Activated CD4-positive, alpha-beta T cell treated with anti-CD3 and anti-CD28 coated beads, Interleukin-2, amount 50 U/mL, for 24 hours (primary cell): Measurements from ENCODE around the gene CNTLN.
"Not testable (repeated sequence)": the region's sequence is repeated elsewhere in the genome, so short reads cannot be mapped to it uniquely, and the experiment has no call there.

Experiments
- DNase-seq, 2 donors: peaks; one replicate each; pipeline ENCODE4 v3.0.0-alpha.2; 2020; ENCODE audit warnings: low read depth in 1 of 2, low spot score in 1 of 2

CNTLN gene

GRCh38 chr9:17291766-17292165, 156.9 kb downstream of the CNTLN start:
- DNase-seq: no peak

DNA sequence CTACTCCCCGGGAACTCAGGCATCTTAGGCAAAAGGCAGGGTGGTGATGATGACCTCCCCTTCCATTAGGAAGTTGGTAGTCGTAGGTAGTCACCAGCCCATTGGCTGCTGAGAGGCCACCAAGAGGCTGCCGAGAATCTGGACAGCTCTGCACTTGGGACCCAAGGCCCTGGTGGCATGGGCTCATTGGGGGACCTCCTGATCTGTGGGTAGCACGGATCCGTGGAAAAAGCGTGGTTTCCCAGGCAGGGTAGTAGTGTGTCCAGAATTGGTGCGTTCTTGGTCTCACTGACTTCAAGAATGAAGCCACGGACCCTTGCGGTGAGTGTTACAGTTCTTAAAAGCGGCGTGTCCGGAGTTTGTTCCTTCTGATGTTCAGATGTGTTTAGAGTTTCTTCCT, 158.8 kb downstream of the CNTLN start:
- DNase-seq: no peak

DNA sequence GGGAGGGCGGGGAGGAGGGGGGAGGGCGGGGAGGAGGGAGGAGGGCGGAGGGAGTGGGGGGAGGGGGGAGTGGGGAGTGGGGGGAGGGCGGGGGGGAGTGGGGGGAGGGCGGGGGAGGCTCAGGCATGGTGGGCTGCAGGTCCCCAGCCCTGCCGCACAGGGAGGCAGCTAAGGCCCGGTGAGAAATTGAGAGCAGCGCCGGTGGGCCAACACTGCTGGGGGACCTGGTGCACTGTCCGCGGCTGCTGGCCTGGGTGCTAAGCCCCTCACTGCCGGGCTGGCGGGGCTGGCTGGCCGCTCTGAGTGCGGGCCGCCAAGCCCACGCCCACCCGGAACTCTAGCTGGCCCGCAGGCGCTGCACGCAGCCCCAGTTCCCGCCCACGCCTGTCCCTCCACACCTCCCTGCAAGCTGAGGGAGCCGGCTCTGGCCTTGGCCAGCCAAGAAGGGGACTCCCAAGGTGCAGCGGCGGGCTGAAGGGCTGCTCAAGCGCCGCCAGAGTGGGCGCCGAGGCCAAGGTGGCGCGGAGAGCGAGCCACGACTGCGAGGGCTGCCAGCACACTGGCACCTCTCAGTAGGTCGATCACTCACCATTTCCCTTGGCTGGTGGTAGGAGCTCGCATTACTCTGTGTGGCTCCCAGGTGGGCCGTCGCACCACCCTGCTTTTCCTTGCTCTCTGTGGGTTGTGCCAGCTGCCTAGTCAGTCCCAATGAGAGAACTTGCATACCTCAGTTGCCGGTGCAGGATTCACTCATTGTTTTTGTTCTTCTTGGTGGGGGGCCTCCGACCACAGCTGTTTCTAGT, 160.2 kb downstream of the CNTLN start:
- DNase-seq: no peak

DNA sequence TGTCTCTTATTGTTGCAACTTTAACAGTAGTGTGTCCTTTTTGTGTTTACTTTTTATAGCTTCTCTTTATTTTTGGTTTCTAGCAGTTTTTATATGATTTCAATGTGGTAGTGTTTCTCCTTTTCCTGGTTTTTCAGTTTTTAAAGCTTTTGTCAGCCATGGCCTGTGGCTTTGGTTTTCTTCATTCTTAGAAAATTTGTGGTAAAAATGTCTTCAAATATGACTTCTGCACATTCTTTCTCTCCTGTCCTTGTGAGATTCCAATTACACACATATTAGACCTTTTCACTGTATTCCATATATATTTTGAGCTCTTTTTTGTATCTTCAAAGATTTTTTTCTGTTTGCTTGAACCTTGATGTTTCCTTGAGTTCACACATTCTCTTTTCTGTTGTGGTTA, 180.5 kb downstream of the CNTLN start:
- no peak for DNase-seq

DNA sequence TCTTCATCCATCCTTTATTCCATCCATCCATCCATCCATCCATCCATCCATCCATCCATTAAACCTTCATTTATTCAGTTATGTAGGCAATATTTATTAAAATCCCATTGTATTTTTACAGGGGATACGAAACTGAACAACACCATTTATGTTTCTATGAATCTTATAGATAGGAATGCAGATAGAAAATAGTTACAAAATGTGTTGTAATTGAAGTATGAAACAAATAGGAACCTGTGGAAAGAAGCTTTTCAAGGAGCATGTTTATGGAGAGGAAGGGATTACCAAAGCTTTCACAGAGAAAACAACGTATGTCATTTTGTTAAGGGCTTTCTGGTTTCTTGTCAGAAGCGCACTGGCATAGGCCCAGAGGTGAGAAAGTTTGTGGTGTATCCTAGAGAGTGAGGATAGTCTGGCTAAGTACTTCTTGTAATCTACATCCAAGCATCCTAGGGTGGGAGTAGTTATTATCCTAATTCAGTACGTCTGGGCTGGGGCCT, 184.0 kb downstream of the CNTLN start:
- no peak for DNase-seq

DNA sequence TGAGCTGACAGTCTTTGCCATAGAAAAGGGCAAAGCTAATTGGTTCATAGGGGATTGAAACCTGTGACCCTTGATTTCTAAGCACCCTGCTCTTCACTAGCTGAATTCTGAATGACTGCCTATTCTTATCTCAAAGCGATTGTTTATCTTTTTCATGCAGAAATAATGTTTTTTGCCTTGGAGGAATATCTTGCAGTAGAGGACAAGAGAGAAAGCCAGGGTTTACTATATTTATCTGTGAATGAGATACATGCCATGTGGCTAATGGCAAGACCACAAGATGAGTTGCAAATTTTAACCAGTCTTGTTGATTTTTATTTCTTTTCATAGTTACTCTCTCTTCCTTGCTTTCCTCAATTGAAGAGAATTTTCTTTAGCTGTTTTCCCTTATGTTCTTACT, 185.0 kb downstream of the CNTLN start:
- no peak for DNase-seq

- no peak for DNase-seq
Measured at GRCh38 chr9:17322882-17323864, 188.3 kb downstream of the CNTLN start.

- no peak for DNase-seq
Measured at GRCh38 chr9:17328331-17328730, 193.5 kb downstream of the CNTLN start.

DNA sequence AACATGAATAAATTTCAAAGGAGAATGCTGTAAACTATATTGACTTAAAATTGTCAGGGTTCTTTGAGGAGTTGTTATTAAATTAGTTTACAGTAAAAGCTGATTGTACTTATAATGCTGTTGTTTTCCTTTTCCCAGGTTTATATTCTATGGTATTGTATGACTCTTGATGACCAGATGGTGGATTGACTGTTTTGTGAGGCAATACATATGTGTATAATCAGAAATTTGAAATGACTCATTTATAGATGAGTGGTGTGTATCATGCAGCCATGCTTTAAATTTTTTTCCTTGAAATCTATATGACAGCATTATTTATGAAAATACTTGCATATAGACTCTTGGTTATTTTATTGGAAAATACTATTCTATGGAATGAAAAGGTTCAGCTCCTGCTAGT, 195.3 kb downstream of the CNTLN start:
- no peak for DNase-seq

- no peak for DNase-seq
Measured at GRCh38 chr9:17332115-17332514, 197.3 kb downstream of the CNTLN start.

DNA sequence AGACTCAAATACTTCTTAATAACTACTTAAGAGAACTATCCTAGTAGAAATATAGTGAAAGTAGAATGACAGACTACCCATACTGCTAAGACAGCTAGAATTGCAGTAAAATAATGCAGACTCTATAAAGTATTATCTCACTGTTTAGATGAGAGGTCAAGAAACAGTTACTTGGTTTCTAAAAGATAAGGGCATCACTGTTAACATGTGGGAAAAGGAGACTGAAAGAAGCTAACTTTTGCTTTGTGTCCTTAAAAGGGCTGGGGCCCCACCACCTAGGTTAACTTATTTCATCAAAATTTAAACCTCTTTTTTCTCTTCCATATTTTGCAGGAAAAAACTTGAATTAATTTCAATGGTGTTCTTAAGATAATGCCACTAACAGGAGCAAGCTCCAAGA, 204.3 kb downstream of the CNTLN start:
- DNase-seq: no peak

DNA sequence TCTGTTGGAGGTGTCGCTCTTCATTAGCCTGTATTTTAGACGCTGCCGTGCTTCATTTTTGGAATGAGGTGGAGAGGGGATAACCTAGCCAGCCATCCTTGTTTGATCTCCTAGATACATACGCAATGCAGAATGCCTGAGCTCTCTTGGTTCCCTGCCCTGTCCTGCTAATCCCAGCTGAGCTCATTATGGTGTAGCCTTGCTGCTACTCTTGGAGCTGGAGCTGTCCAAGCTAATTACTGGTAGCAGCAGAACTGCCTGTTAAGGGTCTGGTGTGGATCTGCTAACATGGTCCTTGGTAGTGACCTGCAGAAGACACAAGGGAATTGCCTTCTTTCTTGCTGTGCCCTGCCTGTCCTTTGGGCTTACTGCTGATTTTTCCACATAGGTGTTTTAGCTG, 207.9 kb downstream of the CNTLN start:
- DNase-seq: no peak

DNA sequence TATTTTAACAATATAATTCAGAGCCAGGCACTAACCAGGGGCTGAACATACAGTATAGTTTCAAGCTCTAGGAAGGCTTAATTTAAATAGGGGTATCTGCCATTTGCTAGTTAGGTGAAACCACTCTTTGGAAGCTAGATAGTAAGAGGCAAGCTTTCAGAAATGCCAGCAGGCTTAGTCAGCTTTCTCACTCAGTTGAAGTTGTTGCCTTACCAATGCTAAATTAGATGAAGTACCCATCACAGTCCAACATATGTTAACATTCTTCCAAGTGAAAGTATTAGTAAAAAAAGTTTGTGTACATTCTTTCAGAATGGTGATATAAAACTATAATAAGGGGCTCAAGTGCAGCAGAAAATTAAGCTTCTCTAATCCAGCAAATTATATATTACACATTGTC, 215.0 kb downstream of the CNTLN start:
- DNase-seq: no peak

DNA sequence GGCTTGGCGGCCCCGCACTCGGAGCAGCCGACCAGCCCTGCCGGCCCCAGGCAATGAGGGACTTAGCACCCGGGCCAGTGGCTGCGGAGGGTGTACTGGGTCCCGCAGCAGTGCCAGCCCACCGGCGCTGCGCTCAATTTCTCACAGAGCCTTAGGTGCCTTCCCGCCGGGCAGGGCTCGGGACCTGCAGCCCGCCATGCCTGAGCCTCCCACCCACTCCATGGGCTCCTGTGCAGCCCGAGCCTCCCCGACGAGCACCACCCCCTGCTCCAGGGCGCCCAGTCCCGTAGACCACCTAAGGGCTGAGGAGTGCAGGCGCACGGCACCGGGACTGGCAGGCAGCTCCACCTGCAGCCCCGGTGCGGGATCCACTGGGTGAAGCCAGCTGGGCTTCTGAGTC, 219.2 kb downstream of the CNTLN start:
- not testable (repeated sequence) for DNase-seq

GRCh38 chr9:17361378-17361777, 226.5 kb downstream of the CNTLN start:
- no peak for DNase-seq

DNA sequence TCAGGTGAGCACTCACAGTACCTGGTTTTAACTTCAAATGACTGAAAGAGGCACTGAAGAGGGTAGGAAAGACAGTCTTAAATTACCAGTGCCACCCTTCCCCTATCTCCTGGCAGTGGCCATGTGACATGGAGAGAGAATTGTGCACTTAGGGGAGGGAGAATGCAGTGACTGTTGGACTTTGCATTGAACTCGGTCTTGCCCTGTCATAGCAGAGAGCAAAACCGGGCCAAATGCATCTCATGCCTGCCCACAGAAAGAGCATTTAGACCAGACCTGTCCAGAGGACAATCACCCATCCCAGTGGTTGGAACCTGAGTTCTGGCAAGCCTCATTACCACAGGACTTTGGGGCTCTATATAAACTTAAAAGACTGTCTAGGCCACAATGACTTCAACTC, 232.2 kb downstream of the CNTLN start:
- DNase-seq: no peak

GRCh38 chr9:17380126-17380861, 245.5 kb downstream of the CNTLN start:
- no peak for DNase-seq

DNA sequence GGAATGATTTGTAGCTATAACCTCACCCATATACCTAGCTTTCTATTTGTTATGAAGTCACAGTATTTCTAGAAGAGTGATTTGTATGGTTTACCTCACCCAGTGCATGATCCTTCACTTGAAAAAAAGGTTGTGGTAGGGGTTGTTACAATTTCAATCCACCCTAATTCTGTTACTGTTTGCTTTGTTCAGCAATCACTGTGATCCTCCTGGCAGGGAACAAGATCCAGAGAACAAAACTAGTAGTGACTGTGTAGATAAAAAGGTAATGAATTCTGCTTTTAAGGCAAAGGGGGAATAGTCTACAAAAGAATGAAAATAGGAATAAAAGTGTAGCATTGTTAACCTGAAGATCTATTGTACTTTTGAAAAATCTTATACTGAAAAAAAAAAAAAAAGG, 252.7 kb downstream of the CNTLN start:
- no peak for DNase-seq

DNA sequence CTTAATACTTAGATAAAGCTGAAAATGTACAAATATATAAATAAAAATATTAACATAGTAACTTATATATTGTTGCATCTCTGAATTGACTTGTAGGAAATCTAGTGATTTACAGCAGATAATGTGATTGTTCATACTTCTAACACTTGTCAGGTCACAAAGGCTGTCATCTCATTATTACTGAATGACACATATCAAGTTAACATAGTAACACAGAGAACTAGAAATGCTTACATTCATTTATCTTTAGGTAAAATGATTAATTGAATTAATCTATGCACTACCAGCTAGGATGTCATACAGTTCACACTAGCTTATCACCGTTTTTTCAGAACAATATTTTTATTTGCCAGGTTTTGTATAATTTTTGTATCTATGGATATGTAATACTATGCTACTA, 254.2 kb downstream of the CNTLN start:
- DNase-seq: no peak

DNA sequence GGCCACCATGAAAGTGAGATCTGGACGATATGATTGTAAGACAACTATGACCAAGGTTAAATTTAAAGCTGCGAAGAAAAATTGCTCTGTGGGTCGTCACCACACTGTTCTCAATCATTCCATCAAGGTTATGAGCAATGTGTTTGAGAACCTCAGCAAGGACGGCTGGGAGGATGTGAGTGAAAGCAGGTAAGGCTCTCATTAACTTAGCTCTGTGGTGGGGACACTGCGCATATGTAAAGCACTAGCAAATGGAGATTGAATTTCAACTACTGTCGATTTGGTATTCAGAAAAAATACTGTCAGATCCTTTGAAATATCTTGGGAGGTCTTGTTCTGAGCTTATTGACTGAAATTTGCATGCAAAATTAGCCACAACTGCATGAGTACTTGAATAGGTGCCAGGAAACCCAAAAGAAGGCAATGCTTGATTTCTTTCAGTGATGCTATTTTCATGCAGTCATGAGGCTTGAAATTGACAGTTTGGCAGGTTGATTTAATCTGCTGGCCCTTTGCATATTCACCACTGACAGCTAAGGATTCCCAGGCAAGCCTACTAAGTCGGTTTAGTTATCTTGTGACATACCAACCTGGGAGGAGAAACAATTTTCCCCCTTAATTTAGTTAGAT, 260.2 kb downstream of the CNTLN start:
- DNase-seq: no peak
